WTC11 (cell line): ENCODE results near the gene TLCD3B. TPM values are rescaled to one million over a fixed set of nuclear protein-coding genes. Genes with fewer than 3 reads are reported as not detected.
A peak's percentile ranks its signal among the peaks of the same experiment; 100 is the strongest.

Experiments used
- ATAC-seq: fragments of 200-7000 bp; cut with Tn5 transposase; 2 replicates; pipeline ENCODE4 v1.10.0; 2021; ENCODE audit warnings: mild to moderate bottlenecking, moderate library complexity
- CTCF ChIA-PET: fragments of 300-600 bp; sonication (Branson Sonifier 250); formaldehyde crosslinking; loops from one replicate; lab custom pipeline; 2021; ENCODE audit warnings: antibody characterized with exemption; lab: Charles Lee
- POLR2A ChIA-PET: fragments of 350-600 bp; sonication (Branson Sonifier 250); formaldehyde crosslinking; loops from one replicate; lab custom pipeline; 2021; ENCODE audit warnings: antibody characterized with exemption; lab: Charles Lee
- DNase-seq: peaks from one replicate; pipeline ENCODE4 v3.0.0; 2021; ENCODE audit warnings: low spot score
- H3K27ac Mint-ChIP-seq: 2 replicates; pipeline ENCODE4 v1.8.0; 2021; ENCODE audit warnings: mixed read lengths
- H3K27me3 Mint-ChIP-seq: 2 replicates; pipeline ENCODE4 v1.8.0; 2021; ENCODE audit warnings: low read depth, mild to moderate bottlenecking, moderate library complexity, mixed read lengths
- H3K36me3 Mint-ChIP-seq: 2 replicates; pipeline ENCODE4 v1.8.0; 2021; ENCODE audit warnings: mixed read lengths
- H3K4me1 Mint-ChIP-seq: 2 replicates; pipeline ENCODE4 v1.8.0; 2022; ENCODE audit warnings: mixed read lengths
- H3K4me3 Mint-ChIP-seq: 2 replicates; pipeline ENCODE4 v1.8.0; 2021; ENCODE audit warnings: mild to moderate bottlenecking, moderate library complexity, mixed read lengths
- H3K9me3 Mint-ChIP-seq: 2 replicates; pipeline ENCODE4 v1.8.0; 2021; ENCODE audit warnings: mixed read lengths
- ESRRA ChIP-seq: sonication (generic); formaldehyde crosslinking; IDR thresholded peaks from 2 replicates; pipeline ENCODE4 v1.8.1; 2022; ENCODE audit warnings: mild to moderate bottlenecking, missing genetic modification reagents, borderline replicate concordance
- GABPB1 ChIP-seq: sonication (generic); formaldehyde crosslinking; IDR thresholded peaks from 2 replicates; pipeline ENCODE4 v1.8.1; 2023; ENCODE audit warnings: mild to moderate bottlenecking, missing genetic modification reagents
- HMGA2 ChIP-seq: fragments of 250-450 bp; sonication (Bioruptor Pico); IDR thresholded peaks from 2 replicates; pipeline ENCODE4 v1.4.0; 2021; ENCODE audit warnings: mild to moderate bottlenecking, moderate library complexity
- NR3C1 ChIP-seq: sonication (generic); formaldehyde crosslinking; conservative IDR thresholded peaks from 2 replicates; pipeline ENCODE4 v1.8.1; 2023; ENCODE audit warnings: low read depth, mild to moderate bottlenecking, missing genetic modification reagents
- SMAD3 ChIP-seq: sonication (generic); formaldehyde crosslinking; IDR thresholded peaks from 2 replicates; pipeline ENCODE4 v1.8.0; 2022; ENCODE audit warnings: missing genetic modification reagents, mild to moderate bottlenecking, borderline replicate concordance
- TCF7 ChIP-seq: sonication (generic); formaldehyde crosslinking; IDR thresholded peaks from 2 replicates; pipeline ENCODE4 v1.8.0; 2022; ENCODE audit warnings: mild to moderate bottlenecking, low read depth, missing genetic modification reagents, moderate library complexity
- TEAD4 ChIP-seq: sonication (generic); formaldehyde crosslinking; IDR thresholded peaks from 2 replicates; pipeline ENCODE4 v1.8.0; 2022; ENCODE audit warnings: mild to moderate bottlenecking, missing genetic modification reagents
- TP53 ChIP-seq: sonication (generic); formaldehyde crosslinking; IDR thresholded peaks from 2 replicates; pipeline ENCODE4 v1.8.1; 2023; ENCODE audit warnings: mild to moderate bottlenecking, missing genetic modification reagents
- total RNA-seq: library from RNA; stranded (reverse); gene quantifications from 3 replicates; pipeline ENCODE4 v1.2.3, GENCODE V29; 2021
- TF ChIP-seq, protein P1 (sequence below): sonication (generic); formaldehyde crosslinking; IDR thresholded peaks from 2 replicates; pipeline ENCODE4 v1.8.1; 2023; ENCODE audit warnings: mild to moderate bottlenecking, missing genetic modification reagents, moderate library complexity
- TF ChIP-seq, protein P2 (sequence below): sonication (generic); formaldehyde crosslinking; IDR thresholded peaks from 2 replicates; pipeline ENCODE4 v1.8.1; 2022; ENCODE audit warnings: low read depth, missing genetic modification reagents, borderline replicate concordance
- TF ChIP-seq, protein P3 (sequence below): sonication (generic); formaldehyde crosslinking; IDR thresholded peaks from 2 replicates; pipeline ENCODE4 v1.8.0; 2022; ENCODE audit warnings: mild to moderate bottlenecking, missing genetic modification reagents
- TF ChIP-seq, protein P4 (sequence below): sonication (generic); formaldehyde crosslinking; IDR thresholded peaks from 2 replicates; pipeline ENCODE4 v1.8.1; 2023; ENCODE audit warnings: mild to moderate bottlenecking, missing genetic modification reagents
- TF ChIP-seq, protein P5 (sequence below): sonication (generic); formaldehyde crosslinking; conservative IDR thresholded peaks from 2 replicates; pipeline ENCODE4 v1.8.1; 2023; ENCODE audit warnings: mild to moderate bottlenecking, low read depth, missing genetic modification reagents, moderate library complexity
- TF ChIP-seq, protein P6 (sequence below): fragments of 200-600 bp; IDR thresholded peaks from 2 replicates; pipeline ENCODE4 v1.8.0; 2022; ENCODE audit warnings: antibody characterized with exemption
- TF ChIP-seq, protein P7 (sequence below): sonication (generic); formaldehyde crosslinking; IDR thresholded peaks from 2 replicates; pipeline ENCODE4 v1.8.0; 2023; ENCODE audit warnings: missing genetic modification reagents, mild to moderate bottlenecking, borderline replicate concordance
- TF ChIP-seq, protein P8 (sequence below): sonication (generic); formaldehyde crosslinking; IDR thresholded peaks from 2 replicates; pipeline ENCODE4 v1.8.1; 2023; ENCODE audit warnings: mild to moderate bottlenecking, moderate library complexity, missing genetic modification reagents

TLCD3B gene
- total RNA-seq, 1 experiment from 2014 or later = 28.1 TPM

DNA sequence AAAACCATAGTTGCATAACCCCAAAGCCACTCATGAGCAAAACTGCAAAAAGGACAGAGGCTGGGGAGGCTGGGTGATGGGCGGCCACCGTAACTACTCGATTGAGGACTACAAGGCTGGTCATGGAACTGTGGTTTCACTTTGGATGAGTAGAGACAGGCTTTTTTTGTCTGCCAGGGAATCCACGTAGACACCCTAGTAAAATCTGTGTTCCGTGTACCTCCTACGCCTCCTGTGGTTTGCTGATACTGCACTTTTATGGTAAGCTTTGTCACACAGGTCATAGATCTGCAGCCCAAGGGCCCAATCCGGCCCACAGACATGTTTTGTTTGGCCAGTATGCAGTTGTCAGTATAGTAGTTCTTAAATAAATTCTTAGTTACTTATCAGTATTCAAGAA, 2.2 kb upstream of the TLCD3B start:
- H3K27me3 Mint-ChIP-seq = peaks cover 59% of the 10 kb centered on the region
- no peak for ATAC-seq
- TF ChIP-seq, protein P1, sequence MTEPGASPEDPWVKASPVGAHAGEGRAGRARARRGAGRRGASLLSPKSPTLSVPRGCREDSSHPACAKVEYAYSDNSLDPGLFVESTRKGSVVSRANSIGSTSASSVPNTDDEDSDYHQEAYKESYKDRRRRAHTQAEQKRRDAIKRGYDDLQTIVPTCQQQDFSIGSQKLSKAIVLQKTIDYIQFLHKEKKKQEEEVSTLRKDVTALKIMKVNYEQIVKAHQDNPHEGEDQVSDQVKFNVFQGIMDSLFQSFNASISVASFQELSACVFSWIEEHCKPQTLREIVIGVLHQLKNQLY (CRISPR knock-in tag) = no peak
- TF ChIP-seq HMGA2 (no peak), TEAD4 (no peak), TP53 (CRISPR knock-in tag) (no peak), GABPB1 (CRISPR knock-in tag) (no peak), SMAD3 (CRISPR knock-in tag) (no peak)
- TF ChIP-seq, protein P2, sequence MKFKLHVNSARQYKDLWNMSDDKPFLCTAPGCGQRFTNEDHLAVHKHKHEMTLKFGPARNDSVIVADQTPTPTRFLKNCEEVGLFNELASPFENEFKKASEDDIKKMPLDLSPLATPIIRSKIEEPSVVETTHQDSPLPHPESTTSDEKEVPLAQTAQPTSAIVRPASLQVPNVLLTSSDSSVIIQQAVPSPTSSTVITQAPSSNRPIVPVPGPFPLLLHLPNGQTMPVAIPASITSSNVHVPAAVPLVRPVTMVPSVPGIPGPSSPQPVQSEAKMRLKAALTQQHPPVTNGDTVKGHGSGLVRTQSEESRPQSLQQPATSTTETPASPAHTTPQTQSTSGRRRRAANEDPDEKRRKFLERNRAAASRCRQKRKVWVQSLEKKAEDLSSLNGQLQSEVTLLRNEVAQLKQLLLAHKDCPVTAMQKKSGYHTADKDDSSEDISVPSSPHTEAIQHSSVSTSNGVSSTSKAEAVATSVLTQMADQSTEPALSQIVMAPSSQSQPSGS (CRISPR knock-in tag) = no peak
- TF ChIP-seq, protein P3, sequence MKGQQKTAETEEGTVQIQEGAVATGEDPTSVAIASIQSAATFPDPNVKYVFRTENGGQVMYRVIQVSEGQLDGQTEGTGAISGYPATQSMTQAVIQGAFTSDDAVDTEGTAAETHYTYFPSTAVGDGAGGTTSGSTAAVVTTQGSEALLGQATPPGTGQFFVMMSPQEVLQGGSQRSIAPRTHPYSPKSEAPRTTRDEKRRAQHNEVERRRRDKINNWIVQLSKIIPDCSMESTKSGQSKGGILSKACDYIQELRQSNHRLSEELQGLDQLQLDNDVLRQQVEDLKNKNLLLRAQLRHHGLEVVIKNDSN (CRISPR knock-in tag) = no peak
- TF ChIP-seq, protein P4, sequence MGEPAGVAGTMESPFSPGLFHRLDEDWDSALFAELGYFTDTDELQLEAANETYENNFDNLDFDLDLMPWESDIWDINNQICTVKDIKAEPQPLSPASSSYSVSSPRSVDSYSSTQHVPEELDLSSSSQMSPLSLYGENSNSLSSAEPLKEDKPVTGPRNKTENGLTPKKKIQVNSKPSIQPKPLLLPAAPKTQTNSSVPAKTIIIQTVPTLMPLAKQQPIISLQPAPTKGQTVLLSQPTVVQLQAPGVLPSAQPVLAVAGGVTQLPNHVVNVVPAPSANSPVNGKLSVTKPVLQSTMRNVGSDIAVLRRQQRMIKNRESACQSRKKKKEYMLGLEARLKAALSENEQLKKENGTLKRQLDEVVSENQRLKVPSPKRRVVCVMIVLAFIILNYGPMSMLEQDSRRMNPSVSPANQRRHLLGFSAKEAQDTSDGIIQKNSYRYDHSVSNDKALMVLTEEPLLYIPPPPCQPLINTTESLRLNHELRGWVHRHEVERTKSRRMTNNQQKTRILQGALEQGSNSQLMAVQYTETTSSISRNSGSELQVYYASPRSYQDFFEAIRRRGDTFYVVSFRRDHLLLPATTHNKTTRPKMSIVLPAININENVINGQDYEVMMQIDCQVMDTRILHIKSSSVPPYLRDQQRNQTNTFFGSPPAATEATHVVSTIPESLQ (CRISPR knock-in tag) = no peak
- H3K36me3 Mint-ChIP-seq = no peaks in the 10 kb centered on the region
- no peak overlapping the region for H3K27ac Mint-ChIP-seq
- POLR2A ChIA-PET = no interaction called here
- H3K9me3 Mint-ChIP-seq = peaks cover 4% of the 10 kb centered on the region; the same call in 1 of the 2 replicates
- CTCF ChIA-PET = interaction anchor here (0.7 to 3.6 kb wide), 12 partner anchors 10 to 248 kb away, joined by 3 to 37 read pairs (median 14); partner anchors contain the start of genes ALDOA, MVP and PAGR1
- DNase-seq = no peak
- no peak overlapping the region for H3K4me3 Mint-ChIP-seq
- peaks cover 26% of the 10 kb centered on the region for H3K4me1 Mint-ChIP-seq

DNA sequence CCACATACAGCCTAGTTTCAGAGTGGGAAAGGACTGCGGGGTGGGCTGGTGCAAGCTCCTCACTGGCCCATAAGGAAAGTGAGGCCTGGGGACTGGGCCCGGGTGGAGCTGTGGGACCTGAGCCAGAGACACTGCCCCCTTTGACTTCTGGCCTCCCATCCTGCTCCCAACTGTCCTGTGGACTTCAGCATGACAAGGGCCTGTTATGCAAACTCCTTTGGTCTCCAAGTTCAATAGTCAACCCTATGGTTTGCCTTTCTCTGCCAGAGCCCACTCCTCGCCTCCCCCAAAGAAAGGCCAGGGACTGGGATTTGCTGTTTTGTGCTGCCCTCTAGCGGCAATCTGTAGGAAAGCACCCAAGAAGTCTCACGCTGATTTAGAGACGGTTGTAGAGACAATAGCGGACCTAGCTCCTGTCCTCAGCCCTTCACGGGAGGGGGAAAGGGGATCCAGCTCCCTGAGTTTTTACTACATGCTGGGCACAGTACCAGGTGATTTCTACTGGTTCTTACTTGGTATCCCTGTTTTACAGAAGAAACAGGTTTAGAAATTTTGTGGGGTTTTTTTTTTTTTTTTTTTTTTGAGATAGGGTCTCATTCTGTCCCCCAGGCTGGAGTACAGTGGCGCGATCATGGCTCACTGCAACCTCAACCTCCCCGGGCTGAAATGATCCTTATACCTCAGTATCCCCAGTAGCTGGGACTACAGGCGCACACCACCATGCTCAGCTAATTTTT, 1.2 kb upstream of the TLCD3B start:
- TF ChIP-seq, protein P5, sequence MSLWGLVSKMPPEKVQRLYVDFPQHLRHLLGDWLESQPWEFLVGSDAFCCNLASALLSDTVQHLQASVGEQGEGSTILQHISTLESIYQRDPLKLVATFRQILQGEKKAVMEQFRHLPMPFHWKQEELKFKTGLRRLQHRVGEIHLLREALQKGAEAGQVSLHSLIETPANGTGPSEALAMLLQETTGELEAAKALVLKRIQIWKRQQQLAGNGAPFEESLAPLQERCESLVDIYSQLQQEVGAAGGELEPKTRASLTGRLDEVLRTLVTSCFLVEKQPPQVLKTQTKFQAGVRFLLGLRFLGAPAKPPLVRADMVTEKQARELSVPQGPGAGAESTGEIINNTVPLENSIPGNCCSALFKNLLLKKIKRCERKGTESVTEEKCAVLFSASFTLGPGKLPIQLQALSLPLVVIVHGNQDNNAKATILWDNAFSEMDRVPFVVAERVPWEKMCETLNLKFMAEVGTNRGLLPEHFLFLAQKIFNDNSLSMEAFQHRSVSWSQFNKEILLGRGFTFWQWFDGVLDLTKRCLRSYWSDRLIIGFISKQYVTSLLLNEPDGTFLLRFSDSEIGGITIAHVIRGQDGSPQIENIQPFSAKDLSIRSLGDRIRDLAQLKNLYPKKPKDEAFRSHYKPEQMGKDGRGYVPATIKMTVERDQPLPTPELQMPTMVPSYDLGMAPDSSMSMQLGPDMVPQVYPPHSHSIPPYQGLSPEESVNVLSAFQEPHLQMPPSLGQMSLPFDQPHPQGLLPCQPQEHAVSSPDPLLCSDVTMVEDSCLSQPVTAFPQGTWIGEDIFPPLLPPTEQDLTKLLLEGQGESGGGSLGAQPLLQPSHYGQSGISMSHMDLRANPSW (CRISPR knock-in tag) = no peak
- TF ChIP-seq, protein P6, sequence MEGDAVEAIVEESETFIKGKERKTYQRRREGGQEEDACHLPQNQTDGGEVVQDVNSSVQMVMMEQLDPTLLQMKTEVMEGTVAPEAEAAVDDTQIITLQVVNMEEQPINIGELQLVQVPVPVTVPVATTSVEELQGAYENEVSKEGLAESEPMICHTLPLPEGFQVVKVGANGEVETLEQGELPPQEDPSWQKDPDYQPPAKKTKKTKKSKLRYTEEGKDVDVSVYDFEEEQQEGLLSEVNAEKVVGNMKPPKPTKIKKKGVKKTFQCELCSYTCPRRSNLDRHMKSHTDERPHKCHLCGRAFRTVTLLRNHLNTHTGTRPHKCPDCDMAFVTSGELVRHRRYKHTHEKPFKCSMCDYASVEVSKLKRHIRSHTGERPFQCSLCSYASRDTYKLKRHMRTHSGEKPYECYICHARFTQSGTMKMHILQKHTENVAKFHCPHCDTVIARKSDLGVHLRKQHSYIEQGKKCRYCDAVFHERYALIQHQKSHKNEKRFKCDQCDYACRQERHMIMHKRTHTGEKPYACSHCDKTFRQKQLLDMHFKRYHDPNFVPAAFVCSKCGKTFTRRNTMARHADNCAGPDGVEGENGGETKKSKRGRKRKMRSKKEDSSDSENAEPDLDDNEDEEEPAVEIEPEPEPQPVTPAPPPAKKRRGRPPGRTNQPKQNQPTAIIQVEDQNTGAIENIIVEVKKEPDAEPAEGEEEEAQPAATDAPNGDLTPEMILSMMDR = peak; percentile 89
- no peak for TF ChIP-seq TCF7 (CRISPR knock-in tag)
- TF ChIP-seq NR3C1 (CRISPR knock-in tag) = no peak
- TF ChIP-seq, protein P7, sequence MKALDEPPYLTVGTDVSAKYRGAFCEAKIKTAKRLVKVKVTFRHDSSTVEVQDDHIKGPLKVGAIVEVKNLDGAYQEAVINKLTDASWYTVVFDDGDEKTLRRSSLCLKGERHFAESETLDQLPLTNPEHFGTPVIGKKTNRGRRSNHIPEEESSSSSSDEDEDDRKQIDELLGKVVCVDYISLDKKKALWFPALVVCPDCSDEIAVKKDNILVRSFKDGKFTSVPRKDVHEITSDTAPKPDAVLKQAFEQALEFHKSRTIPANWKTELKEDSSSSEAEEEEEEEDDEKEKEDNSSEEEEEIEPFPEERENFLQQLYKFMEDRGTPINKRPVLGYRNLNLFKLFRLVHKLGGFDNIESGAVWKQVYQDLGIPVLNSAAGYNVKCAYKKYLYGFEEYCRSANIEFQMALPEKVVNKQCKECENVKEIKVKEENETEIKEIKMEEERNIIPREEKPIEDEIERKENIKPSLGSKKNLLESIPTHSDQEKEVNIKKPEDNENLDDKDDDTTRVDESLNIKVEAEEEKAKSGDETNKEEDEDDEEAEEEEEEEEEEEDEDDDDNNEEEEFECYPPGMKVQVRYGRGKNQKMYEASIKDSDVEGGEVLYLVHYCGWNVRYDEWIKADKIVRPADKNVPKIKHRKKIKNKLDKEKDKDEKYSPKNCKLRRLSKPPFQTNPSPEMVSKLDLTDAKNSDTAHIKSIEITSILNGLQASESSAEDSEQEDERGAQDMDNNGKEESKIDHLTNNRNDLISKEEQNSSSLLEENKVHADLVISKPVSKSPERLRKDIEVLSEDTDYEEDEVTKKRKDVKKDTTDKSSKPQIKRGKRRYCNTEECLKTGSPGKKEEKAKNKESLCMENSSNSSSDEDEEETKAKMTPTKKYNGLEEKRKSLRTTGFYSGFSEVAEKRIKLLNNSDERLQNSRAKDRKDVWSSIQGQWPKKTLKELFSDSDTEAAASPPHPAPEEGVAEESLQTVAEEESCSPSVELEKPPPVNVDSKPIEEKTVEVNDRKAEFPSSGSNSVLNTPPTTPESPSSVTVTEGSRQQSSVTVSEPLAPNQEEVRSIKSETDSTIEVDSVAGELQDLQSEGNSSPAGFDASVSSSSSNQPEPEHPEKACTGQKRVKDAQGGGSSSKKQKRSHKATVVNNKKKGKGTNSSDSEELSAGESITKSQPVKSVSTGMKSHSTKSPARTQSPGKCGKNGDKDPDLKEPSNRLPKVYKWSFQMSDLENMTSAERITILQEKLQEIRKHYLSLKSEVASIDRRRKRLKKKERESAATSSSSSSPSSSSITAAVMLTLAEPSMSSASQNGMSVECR (CRISPR knock-in tag) = no peak
- TF ChIP-seq, protein P8, sequence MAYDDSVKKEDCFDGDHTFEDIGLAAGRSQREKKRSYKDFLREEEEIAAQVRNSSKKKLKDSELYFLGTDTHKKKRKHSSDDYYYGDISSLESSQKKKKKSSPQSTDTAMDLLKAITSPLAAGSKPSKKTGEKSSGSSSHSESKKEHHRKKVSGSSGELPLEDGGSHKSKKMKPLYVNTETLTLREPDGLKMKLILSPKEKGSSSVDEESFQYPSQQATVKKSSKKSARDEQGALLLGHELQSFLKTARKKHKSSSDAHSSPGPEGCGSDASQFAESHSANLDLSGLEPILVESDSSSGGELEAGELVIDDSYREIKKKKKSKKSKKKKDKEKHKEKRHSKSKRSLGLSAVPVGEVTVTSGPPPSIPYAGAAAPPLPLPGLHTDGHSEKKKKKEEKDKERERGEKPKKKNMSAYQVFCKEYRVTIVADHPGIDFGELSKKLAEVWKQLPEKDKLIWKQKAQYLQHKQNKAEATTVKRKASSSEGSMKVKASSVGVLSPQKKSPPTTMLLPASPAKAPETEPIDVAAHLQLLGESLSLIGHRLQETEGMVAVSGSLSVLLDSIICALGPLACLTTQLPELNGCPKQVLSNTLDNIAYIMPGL = 0 out of 2 replicates have a peak, but pooled peaks have one; percentile 42
- no peak for TF ChIP-seq ESRRA (CRISPR knock-in tag)
- peak; percentile 55 for ATAC-seq
- Mint-ChIP-seq H3K36me3 (no peaks in the 10 kb centered on the region), H3K4me1 (peaks cover 35% of the 10 kb centered on the region), H3K27ac (no peak overlapping the region), H3K27me3 (peaks cover 50% of the 10 kb centered on the region), H3K9me3 (peaks cover 4% of the 10 kb centered on the region; the same call in 1 of the 2 replicates), H3K4me3 (peak overlapping the region; percentile 79)
- DNase-seq = peak; percentile 86
- CTCF ChIA-PET = interaction anchor here (0.5 to 3.6 kb wide), 78 partner anchors 9 to 610 kb away, joined by 3 to 79 read pairs (median 7); partner anchors contain the start of genes ALDOA, ASPHD1, C16orf92 and CD2BP2
- POLR2A ChIA-PET = interaction anchor here (0.5 to 1.5 kb wide), 8 partner anchors 9 to 618 kb away, joined by 3 to 7 read pairs (median 3); partner anchors contain the start of genes ALDOA, KIF22 and PRR14
